Body of pancreas (tissue), 4 donors: ENCODE data around the gene TXNDC11.

Source experiments
- POLR2A ChIP-seq, 3 donors: fragments of 450-650 bp; IDR thresholded peaks; one replicate each; pipeline ENCODE4 v1.6.1; 2016; ENCODE audit warnings: antibody characterized with exemption in 3 of 3, mild to moderate bottlenecking in 2 of 3
- TF ChIP-seq, protein P1 (sequence below), 7 experiments: fragments of 450-650 bp in 4 of 7; fragments of 200-600 bp in 3 of 7; sonication (generic) in 3 of 7; IDR thresholded peaks; one replicate each; pipeline ENCODE4 v1.5.1; 2016 to 2019; ENCODE audit warnings: antibody characterized with exemption in 7 of 7

DNA sequence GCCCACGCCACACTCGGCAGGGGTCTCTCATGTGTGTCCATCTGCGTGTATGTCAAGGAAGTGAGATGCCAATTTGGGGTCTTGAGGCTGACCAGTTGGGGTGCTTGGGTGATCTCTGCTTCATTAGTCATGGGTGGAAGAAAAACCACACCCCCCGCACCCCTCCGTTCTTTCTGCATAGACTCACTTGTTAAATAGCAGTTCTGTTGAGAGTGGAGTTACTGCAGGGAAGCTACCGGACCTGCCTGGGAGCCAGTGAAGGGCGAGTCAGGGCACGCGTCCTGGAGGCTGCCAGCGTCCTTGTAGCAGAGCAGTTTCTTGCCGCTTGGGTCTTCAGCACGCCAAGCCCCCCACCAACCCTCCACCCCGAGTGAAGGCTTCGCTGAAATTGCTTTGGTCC is 65.9 kb downstream of the TXNDC11 start:
- TF ChIP-seq, protein P1, sequence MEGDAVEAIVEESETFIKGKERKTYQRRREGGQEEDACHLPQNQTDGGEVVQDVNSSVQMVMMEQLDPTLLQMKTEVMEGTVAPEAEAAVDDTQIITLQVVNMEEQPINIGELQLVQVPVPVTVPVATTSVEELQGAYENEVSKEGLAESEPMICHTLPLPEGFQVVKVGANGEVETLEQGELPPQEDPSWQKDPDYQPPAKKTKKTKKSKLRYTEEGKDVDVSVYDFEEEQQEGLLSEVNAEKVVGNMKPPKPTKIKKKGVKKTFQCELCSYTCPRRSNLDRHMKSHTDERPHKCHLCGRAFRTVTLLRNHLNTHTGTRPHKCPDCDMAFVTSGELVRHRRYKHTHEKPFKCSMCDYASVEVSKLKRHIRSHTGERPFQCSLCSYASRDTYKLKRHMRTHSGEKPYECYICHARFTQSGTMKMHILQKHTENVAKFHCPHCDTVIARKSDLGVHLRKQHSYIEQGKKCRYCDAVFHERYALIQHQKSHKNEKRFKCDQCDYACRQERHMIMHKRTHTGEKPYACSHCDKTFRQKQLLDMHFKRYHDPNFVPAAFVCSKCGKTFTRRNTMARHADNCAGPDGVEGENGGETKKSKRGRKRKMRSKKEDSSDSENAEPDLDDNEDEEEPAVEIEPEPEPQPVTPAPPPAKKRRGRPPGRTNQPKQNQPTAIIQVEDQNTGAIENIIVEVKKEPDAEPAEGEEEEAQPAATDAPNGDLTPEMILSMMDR (IDR thresholded peaks at IDR 0.05): no peak
- TF ChIP-seq POLR2A (IDR thresholded peaks at IDR 0.05): no peak
